Stomach smooth muscle (tissue), 2 donors: ENCODE data around the gene SLC39A11.

Experiments
- H3K27ac ChIP-seq: one replicate; pipeline ENCODE4 v1.7.0; 2013; ENCODE audit warnings: mild to moderate bottlenecking, low read length, inconsistent platforms
- H3K27me3 ChIP-seq, 2 donors: one replicate each; pipeline ENCODE4 v1.7.0; 2013; ENCODE audit warnings: low read length in 2 of 2; ENCODE audit not compliant: insufficient read depth in 2 of 2, control insufficient read depth in 1 of 2
- H3K36me3 ChIP-seq, 2 donors: one replicate each; pipeline ENCODE4 v1.7.0; 2013; ENCODE audit warnings: low read length in 2 of 2; ENCODE audit not compliant: control insufficient read depth in 2 of 2, insufficient read depth in 2 of 2
- H3K4me1 ChIP-seq: one replicate; pipeline ENCODE4 v1.7.0; 2013; ENCODE audit warnings: low read length; ENCODE audit not compliant: control insufficient read depth, insufficient read depth
- H3K4me3 ChIP-seq, 2 donors: one replicate each; pipeline ENCODE4 v1.7.0; 2013; ENCODE audit warnings: low read length in 2 of 2
- H3K9ac ChIP-seq, 2 donors: one replicate each; pipeline ENCODE4 v1.7.0; 2013; ENCODE audit warnings: low read length in 2 of 2, mild to moderate bottlenecking in 1 of 2
- H3K9me3 ChIP-seq, 2 donors: one replicate each; pipeline ENCODE4 v1.7.0; 2013; ENCODE audit warnings: low read length in 2 of 2; ENCODE audit not compliant: control insufficient read depth in 2 of 2
- donor health status: healthy.
- donor health status: Pancreatic carcinoma.

SLC39A11 gene

DNA sequence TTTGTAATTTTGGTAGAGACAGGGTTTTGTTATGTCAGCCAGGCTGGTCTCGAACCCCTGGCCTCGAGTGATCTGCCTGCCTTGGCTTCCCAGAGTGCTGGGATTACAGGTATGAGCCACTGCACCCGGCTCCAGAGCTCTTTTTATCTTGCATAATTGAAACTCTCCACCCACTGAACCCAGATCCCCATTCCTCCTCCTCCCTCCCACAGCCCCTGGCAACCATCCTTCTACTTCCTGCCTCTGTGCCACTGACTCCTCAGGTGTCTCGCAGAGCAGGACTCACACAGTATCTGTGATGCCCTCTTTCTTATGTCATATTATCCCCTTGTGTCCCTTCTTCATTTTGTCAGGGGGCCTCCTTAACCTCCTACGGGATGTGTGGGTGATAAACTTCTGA, 340.7 kb downstream of the SLC39A11 start:
- H3K9me3 ChIP-seq, result no peaks in the 10 kb centered on the region
- no peak overlapping the region for H3K4me3 ChIP-seq
- no peaks in the 10 kb centered on the region for H3K36me3 ChIP-seq
- H3K27ac ChIP-seq, result no peak overlapping the region
- H3K4me1 ChIP-seq, result no peaks in the 10 kb centered on the region
- no peaks in the 10 kb centered on the region for H3K27me3 ChIP-seq
- no peak overlapping the region for H3K9ac ChIP-seq

DNA sequence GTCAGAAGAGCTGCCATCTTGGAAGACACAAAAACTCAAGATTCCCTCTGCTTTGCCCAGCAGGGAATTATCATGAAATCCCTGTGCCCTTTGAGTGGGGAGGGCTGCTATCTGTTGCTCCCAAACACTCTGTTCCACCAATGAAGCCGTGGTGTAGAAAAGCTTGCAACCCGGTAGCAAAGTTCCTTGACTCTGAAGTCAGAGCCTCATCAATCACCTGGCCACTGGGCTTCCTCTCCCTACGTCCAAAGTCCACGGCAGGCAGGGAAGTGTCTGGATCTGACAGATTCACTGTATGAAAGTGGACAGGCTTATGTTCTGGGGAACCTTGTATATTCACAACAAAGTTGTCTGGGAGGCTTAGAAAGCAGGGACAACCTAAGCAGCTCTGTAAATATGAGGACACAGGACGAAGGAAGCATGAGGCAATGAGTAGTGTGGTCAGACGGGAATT, 343.3 kb downstream of the SLC39A11 start:
- no peaks in the 10 kb centered on the region for H3K27me3 ChIP-seq
- no peaks in the 10 kb centered on the region for H3K4me1 ChIP-seq
- H3K27ac ChIP-seq, result no peak overlapping the region
- no peak overlapping the region for H3K4me3 ChIP-seq
- H3K9me3 ChIP-seq, result no peaks in the 10 kb centered on the region
- H3K9ac ChIP-seq, result no peak overlapping the region
- no peaks in the 10 kb centered on the region for H3K36me3 ChIP-seq

DNA sequence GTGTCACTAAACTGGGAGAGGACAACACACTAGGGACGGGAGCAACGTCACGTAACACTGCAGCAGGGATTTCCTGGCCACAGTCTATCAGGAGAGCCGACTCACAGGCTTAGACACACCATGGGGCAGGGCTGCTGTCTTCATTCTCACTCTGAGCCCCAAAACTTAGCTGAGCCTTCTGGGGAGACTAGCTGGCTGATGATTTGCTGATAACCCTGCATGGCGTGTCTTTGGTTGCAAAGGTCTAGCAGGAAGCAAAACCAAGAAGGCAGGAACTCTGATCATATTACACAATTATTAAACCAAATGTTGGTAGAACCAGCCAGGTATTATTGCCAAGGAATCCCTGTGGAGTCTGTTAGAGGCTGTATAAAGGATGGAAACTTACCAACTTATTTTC, 345.0 kb downstream of the SLC39A11 start:
- no peaks in the 10 kb centered on the region for H3K9me3 ChIP-seq
- H3K36me3 ChIP-seq, result no peaks in the 10 kb centered on the region
- H3K9ac ChIP-seq, result no peak overlapping the region
- no peak overlapping the region for H3K4me3 ChIP-seq
- H3K27me3 ChIP-seq, result no peaks in the 10 kb centered on the region
- H3K27ac ChIP-seq, result no peak overlapping the region
- H3K4me1 ChIP-seq, result no peaks in the 10 kb centered on the region

DNA sequence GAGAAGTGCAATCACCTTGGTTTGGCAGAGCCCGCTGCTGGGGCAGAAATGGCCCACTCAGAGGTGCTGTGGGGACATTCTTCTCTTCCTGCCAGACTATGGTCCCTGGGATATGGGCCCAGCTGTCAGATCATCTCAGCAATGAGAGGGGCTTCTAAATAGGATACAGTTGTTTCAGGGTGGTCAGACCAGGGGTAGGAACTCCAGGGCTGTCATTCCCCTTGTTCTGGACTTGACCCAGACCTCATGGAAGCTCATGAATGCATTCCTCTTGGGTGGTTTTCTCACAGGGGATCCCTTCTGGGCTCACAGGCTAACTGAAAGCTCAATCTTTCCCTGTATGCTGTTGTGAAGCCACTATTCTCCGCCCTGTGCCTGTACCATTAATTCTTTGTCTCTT, 347.2 kb downstream of the SLC39A11 start:
- Histone ChIP-seq H3K9me3 (no peaks in the 10 kb centered on the region), H3K36me3 (no peaks in the 10 kb centered on the region), H3K27me3 (no peaks in the 10 kb centered on the region), H3K4me1 (no peaks in the 10 kb centered on the region), H3K27ac (no peak overlapping the region), H3K9ac (no peak overlapping the region), H3K4me3 (no peak overlapping the region)

DNA sequence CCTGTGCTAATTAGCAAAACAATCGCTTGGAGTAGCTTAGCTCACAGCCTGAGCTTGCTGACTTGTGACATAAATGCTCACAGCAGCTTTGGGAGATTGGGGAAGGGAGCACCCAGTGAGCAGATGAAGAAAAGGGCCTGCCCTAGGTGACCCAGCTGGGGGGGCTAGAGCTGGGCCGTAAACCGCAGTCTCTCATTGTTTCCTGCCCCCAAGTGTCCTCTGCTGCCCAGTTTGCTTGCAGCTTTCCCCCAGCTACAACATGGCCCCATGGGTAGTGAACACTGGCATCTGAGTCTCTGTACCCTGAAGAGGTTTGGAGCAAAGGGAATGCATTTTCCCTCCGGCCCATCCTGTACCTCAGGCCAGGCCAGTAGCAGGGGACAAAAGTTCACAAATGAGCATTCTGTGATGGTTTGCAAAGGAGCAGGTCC, 349.4 kb downstream of the SLC39A11 start:
- no peaks in the 10 kb centered on the region for H3K9me3 ChIP-seq
- no peak overlapping the region for H3K4me3 ChIP-seq
- no peaks in the 10 kb centered on the region for H3K27me3 ChIP-seq
- no peaks in the 10 kb centered on the region for H3K4me1 ChIP-seq
- H3K36me3 ChIP-seq, result no peaks in the 10 kb centered on the region
- no peak overlapping the region for H3K9ac ChIP-seq
- H3K27ac ChIP-seq, result no peak overlapping the region

DNA sequence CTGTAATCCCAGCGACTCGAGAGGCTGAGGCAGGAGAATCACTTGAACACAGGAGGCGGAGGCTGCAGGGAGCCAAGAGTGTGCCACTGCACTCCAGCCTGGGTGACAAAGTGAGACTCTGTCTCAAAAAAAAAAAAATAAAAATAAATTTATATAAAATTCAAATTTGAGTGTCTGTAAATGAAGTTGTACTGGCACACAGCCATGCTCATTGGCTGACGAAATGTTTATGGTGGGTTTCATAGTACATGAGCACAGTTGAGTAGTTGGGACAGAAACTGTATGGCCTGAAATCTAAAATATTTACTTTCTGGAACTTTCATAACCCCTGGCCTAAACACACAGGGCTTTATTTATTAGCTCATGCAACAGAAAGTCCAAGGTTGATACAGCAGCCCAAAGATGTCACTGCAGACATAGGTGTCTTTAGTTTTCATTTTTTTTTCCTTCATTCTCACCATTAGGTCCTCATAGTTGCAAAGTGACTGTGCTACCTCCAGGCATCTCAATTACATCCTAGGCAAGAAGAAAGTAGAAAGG, 355.3 kb downstream of the SLC39A11 start:
- H3K4me1 ChIP-seq, result no peaks in the 10 kb centered on the region
- H3K9me3 ChIP-seq, result no peaks in the 10 kb centered on the region
- no peak overlapping the region for H3K9ac ChIP-seq
- no peak overlapping the region for H3K27ac ChIP-seq
- H3K4me3 ChIP-seq, result no peak overlapping the region
- H3K27me3 ChIP-seq, result no peaks in the 10 kb centered on the region
- peaks cover 0 to 7% of the 10 kb centered on the region in 2 donors for H3K36me3 ChIP-seq

DNA sequence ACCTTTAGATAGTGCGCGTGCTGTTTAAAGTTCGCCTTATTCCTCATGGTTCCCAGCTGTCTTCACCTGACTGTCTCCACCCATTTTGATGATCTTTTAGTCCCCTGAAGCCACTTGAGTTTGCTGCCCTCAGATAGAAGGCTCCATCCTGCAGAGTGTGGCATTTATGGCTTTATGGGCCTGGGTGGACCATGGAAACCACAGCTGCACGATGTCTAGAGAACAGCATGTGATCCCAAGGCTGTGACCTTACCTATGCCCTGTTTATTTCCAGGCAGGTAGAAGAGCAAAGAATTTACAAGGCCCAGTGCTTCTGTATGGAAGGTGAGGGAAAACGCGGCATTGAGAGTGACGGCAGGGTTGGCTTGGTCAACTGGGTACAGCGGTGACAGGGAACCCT, 356.9 kb downstream of the SLC39A11 start:
- no peaks in the 10 kb centered on the region for H3K27me3 ChIP-seq
- no peak overlapping the region for H3K27ac ChIP-seq

DNA sequence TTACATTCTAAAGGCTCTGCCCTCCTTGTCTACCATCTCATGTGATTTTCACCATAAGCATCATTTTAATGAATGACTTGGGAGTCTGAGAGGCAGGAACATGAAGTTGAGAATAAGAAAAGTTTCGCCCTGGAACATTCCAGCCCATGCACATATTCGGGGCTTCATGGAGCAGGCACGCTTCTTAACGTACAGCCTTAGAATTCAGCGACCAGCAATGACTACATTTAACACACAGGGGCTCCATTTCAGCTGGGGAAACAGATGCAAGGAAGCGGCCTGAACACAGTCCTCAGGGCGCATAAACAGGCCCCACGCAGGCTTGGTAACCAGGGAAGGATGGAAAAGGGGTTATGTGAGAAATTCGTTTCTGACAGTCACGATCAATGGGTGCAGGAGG, 357.4 kb downstream of the SLC39A11 start:
- Histone ChIP-seq H3K27ac (no peak overlapping the region), H3K4me3 (no peak overlapping the region), H3K9me3 (no peaks in the 10 kb centered on the region), H3K36me3 (peaks cover 0 to 7% of the 10 kb centered on the region in 2 donors), H3K27me3 (no peaks in the 10 kb centered on the region), H3K4me1 (no peaks in the 10 kb centered on the region), H3K9ac (no peak overlapping the region)

More for the DNA sequence above, 356.9 kb downstream of the SLC39A11 start:
- no peak overlapping the region for H3K9ac ChIP-seq
- no peak overlapping the region for H3K4me3 ChIP-seq
- peaks cover 0 to 7% of the 10 kb centered on the region in 2 donors for H3K36me3 ChIP-seq
- no peaks in the 10 kb centered on the region for H3K4me1 ChIP-seq
- no peaks in the 10 kb centered on the region for H3K9me3 ChIP-seq

DNA sequence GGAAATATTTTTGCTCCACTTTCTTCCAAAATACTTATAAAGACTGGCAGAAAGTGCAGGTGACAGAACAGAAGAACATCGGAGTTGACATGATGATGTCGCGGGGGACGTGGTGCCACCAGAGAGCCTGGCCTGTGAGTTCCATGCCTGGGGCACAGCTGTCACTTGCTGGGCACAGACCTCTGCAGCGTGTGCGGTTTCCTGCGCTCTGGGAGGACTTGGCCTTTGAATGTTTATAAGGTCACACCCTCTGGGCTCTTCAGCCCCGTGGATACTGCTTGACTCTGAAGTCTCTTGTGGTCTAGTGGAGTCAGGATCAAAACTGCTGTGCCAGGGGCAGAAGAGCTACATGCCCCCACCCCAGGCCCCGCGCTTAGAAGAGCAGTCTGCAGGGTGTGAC, 357.9 kb downstream of the SLC39A11 start:
- no peak overlapping the region for H3K9ac ChIP-seq
- peaks cover 0 to 7% of the 10 kb centered on the region in 2 donors for H3K36me3 ChIP-seq
- H3K4me3 ChIP-seq, result no peak overlapping the region
- no peak overlapping the region for H3K27ac ChIP-seq
- H3K9me3 ChIP-seq, result no peaks in the 10 kb centered on the region
- no peaks in the 10 kb centered on the region for H3K27me3 ChIP-seq
- no peaks in the 10 kb centered on the region for H3K4me1 ChIP-seq

DNA sequence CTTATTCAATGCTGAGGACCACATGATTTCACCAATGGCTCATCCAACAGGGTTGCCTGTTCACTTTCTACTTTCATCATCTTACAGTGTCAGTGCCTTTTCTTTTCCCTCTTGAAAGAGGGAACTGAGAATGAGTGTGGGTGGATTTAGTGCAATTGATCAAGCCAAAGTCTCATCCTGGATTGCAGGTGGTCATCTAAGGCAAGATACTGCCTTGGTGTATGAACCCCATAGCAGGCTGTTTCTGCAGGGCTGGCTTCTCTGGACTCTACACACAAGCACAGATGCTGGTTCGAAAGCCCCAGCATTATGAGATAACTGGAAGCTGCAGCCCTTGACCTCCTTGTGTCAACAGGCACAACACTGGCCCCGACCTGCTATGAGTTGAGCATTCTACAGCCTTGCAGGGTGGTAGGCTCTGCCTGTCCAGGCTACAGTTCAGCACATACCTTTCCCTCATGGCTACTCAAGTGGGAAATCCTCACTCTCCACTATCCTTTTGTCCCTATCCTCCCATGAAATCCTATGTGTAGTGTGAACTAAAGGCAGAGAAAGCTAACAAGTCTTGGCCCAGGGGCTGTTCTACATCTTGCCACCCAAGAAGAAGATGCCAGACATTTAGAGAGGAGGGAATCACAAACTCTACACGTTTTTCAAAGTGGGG, 358.7 kb downstream of the SLC39A11 start:
- no peaks in the 10 kb centered on the region for H3K27me3 ChIP-seq
- H3K36me3 ChIP-seq, result peaks cover 0 to 7% of the 10 kb centered on the region in 2 donors
- no peak overlapping the region for H3K4me3 ChIP-seq
- no peak overlapping the region for H3K27ac ChIP-seq
- H3K9ac ChIP-seq, result no peak overlapping the region
- H3K4me1 ChIP-seq, result no peaks in the 10 kb centered on the region
- H3K9me3 ChIP-seq, result no peaks in the 10 kb centered on the region

DNA sequence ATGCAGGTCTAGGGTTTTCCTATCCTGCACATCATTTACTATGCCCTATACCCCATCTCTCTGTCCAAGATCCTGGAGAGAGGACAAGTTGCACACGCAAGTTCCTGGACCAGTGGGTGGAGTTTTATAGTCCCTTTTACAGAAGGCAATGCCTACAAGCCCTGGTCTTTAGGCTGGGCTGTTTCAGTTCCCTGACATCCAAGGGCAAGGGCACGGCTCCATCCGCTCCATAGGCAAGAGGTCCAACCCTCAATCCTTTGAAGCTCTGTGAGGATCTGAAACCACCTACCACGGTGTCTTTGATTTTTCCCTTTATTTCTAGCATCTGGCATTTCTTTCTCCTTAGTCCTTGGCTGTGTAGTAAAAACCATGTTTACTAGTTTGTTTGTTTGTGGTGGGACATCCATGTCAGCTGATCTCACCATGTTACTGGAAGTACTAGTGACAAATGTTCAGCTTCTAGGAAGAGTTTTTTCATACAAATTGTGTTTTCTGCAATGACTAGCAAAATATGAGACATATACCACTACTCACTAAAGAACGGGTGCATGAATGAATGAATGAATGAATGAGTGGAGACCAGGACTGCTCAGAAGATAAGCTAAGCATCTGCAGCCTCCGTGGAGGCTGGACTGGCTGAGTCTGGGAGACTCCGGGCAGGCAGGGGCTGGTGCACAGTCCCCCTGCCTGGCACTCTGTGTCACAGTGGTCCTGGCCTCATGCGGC, 359.4 kb downstream of the SLC39A11 start:
- Histone ChIP-seq H3K9ac (no peak overlapping the region), H3K27ac (no peak overlapping the region), H3K9me3 (no peaks in the 10 kb centered on the region), H3K36me3 (peaks cover 0 to 7% of the 10 kb centered on the region in 2 donors), H3K27me3 (no peaks in the 10 kb centered on the region), H3K4me3 (no peak overlapping the region), H3K4me1 (no peaks in the 10 kb centered on the region)
